Measurements from ENCODE around the gene MTG2.

Gene MTG2

DNA sequence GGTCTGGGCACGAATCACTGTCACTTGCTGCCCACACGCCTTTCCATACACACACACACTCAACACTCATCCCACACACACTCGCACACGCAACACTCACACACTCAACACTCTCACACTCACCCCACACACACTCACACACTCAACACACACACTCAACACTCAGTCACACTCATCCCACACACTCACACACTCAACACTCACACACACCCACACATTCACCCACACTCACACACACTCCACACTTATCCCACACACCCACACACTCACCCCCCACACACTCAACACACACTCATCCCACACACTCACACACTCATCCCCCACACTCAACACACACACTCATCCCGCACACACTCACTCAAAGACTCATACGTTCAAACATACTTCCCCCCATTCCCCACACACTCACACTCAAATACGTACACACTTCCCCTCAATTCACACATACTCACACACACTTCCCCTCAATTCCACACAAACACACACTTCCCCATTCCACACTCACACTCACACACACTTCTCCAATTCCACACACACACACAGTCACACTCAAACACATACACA, 46.2 kb downstream of the MTG2 start:
- TF ChIP-seq, protein P1, sequence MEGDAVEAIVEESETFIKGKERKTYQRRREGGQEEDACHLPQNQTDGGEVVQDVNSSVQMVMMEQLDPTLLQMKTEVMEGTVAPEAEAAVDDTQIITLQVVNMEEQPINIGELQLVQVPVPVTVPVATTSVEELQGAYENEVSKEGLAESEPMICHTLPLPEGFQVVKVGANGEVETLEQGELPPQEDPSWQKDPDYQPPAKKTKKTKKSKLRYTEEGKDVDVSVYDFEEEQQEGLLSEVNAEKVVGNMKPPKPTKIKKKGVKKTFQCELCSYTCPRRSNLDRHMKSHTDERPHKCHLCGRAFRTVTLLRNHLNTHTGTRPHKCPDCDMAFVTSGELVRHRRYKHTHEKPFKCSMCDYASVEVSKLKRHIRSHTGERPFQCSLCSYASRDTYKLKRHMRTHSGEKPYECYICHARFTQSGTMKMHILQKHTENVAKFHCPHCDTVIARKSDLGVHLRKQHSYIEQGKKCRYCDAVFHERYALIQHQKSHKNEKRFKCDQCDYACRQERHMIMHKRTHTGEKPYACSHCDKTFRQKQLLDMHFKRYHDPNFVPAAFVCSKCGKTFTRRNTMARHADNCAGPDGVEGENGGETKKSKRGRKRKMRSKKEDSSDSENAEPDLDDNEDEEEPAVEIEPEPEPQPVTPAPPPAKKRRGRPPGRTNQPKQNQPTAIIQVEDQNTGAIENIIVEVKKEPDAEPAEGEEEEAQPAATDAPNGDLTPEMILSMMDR (IDR thresholded peaks at IDR 0.05; ENCODE audit: low read depth, low read length), result no peak
- DNase-seq (ENCODE audit: extremely low read depth, low read depth), result no peak

DNA sequence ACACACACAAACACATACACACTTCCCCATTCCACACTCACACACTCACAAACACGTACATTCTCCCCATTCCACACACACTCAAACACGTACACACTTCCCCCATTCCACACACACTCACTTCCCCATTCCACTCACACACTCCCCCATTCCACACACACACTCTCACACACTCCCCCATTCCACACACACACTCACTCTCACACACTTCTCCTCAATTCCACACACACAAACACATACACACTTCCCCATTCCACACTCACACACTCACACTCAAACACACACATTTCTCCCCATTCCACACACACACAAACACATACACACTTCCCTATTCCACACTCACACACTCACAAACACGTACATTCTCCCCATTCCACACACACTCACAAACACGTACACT, 46.8 kb downstream of the MTG2 start:
- DNase-seq (ENCODE audit: extremely low read depth, low read depth), result no peak
- TF ChIP-seq, protein P1 (IDR thresholded peaks at IDR 0.05; ENCODE audit: low read depth, low read length), result no peak

DNA sequence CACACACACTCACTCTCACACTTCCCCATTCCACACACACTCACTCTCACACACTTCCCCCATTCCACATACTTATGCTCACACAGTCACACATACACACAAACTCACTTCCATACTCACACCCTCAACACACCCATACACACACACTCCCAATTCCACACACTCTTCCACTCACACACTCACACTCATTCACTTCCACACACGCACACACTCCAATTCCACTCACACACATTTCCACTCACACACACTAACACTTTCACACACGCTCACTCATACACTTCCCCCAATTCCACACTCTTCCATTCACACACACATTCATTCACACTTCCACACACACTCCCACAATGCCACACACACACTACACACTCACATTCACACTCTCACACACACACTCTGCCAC, 47.4 kb downstream of the MTG2 start:
- TF ChIP-seq, protein P1 (IDR thresholded peaks at IDR 0.05; ENCODE audit: low read depth, low read length), result no peak

DNA sequence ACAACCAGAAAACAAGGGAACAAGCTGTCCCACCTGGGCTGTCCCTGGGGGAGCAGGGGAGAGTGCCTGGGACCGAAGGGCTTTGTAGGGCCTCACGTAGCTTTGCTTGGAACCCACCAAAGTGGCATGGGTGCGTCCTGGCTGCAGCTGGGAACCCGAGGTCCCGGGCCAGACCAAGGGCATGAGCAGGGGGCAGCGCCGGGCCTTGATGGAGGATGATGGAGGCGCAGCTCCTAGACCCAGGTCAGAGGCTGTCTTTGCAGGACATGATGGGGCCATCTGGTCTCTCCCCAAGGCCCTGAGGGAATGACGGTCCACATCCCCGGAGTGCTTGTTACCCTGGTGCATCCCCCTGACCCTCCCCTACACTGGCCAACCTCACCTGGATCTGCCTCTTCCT, 47.9 kb downstream of the MTG2 start:
- DNase-seq (ENCODE audit: extremely low read depth, low read depth), result no peak
- TF ChIP-seq, protein P1 (IDR thresholded peaks at IDR 0.05; ENCODE audit: low read depth, low read length), result no peak

More for the DNA sequence above, 47.4 kb downstream of the MTG2 start:
- DNase-seq (ENCODE audit: extremely low read depth, low read depth), result no peak

DNA sequence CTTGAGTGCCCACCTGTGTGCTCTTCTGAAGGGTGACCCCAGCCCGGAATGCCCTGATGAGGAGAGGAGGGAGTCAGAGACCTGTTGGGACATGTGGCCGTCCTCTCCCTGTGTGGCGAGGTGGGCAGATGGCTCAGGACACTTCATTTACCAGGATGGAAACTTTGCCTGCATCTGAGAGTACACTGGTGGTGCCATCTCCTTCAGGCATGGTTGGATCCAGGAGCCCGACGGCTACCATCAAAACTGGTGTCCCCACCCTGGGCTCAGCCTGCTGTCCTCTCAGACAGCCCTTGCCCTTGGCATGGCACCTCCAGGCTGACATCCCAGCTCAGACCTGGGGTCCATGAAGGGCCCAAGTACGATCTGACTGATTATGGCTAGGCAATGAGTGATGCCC, 48.5 kb downstream of the MTG2 start:
- TF ChIP-seq, protein P1 (IDR thresholded peaks at IDR 0.05; ENCODE audit: low read depth, low read length), result no peak
- DNase-seq (ENCODE audit: extremely low read depth, low read depth), result no peak

DNA sequence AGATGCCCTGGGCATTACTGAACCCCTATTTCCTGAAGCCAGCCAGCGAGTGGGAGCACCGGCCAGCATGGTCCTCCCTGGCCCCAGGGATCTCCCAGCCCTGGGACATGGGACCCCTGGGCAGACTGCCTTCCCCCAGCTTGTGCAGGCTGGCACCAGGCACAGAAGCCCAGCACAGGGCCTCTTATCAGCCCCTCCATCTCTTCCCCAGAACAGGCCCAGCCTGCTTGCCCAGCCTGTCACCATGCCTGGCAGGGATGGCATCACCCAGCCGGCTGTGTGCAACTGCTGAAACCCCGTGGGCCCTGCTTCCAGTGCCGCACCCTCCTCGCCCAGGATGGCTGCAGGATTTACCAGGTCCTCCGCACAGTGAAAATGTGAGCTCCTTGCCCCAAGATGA, 49.4 kb downstream of the MTG2 start:
- DNase-seq (ENCODE audit: extremely low read depth, low read depth), result no peak
- TF ChIP-seq, protein P1 (IDR thresholded peaks at IDR 0.05; ENCODE audit: low read depth, low read length), result no peak

DNA sequence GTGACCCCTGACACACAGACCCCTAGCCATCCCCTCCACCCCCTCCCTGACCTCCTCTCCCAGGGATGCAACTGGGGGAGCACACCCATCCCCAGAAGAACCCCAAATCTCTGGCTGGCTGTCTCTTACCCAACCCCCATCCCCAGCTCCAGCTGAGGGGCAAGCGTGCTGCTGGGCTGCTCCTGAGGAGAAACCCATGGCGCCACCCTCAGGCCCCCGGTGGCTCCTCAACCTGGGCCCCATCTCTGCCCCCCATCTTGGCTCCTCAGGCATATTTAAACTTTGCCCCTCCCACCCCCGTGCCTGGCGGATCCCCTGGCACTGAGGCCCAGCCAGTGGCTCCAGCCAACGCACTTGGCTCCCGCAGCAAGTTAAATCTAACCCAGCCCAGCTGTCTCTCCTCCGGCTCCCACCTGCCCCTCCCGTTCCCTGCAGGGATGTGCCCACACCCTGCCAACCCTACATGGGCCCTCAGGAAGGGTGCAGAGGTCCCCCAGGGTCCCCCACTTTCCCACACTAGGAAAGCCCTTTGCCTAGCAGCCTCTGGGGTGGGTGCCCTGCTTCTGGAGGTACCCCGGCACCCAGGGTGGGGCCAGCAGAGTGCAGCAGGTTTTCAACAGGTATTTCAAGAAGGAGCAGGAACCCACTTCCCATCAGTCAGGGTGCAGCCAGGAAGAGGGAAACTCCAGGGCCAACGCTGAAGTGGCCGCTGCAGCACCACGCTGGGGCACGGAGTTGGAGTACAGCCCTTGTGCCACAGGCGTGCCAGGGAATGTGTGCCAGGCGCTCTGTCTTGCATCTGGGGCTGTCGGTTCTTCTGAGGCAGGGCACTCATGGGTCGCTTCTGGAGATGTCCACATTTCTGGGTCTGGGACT, 50.2 kb downstream of the MTG2 start:
- DNase-seq (ENCODE audit: extremely low read depth, low read depth), result no peak
- TF ChIP-seq, protein P1 (IDR thresholded peaks at IDR 0.05; ENCODE audit: low read depth, low read length), result no peak
